Gastrocnemius medialis (tissue), 4 donors: ENCODE results near the gene SSBP2. TPM values are rescaled to one million over a fixed set of nuclear protein-coding genes. Genes with fewer than 3 reads are reported as not detected.
"Not testable (repeated sequence)": the region's sequence is repeated elsewhere in the genome, so short reads cannot be mapped to it uniquely, and the experiment has no call there.

ENCODE experiments used
- ATAC-seq, 2 donors: fragments of 150-250 bp; one replicate each; pipeline ENCODE4 v1.9.1; 2016
- DNase-seq, 2 donors: peaks; one replicate each; pipeline ENCODE4 v3.0.0-alpha.2; 2019
- H3K27ac ChIP-seq, 4 donors: fragments of 200-600 bp; sonication (generic); 1 replicate in 1 of 4; 2 replicates in 3 of 4; pipeline ENCODE4 v1.5.1; 2016 to 2018; ENCODE audit warnings: mild to moderate bottlenecking in 2 of 4, moderate library complexity in 1 of 4
- H3K27me3 ChIP-seq, 3 donors: fragments of 200-600 bp; sonication (generic) in 2 of 3; 1 replicate in 1 of 3; 2 replicates in 2 of 3; pipeline versions ENCODE4 v1.5.1 to v1.6.0; 2016 to 2019; ENCODE audit warnings: mild to moderate bottlenecking in 1 of 3, moderate library complexity in 1 of 3
- H3K36me3 ChIP-seq, 2 donors: fragments of 200-600 bp; sonication (generic) in 1 of 2; one replicate each; pipeline ENCODE4 v1.5.1; 2017 to 2018
- H3K4me1 ChIP-seq, 2 donors: fragments of 200-600 bp; sonication (generic) in 1 of 2; one replicate each; pipeline ENCODE4 v1.5.1; 2016 to 2017; ENCODE audit warnings: mild to moderate bottlenecking in 2 of 2
- H3K4me3 ChIP-seq, 4 donors: fragments of 200-600 bp; sonication (generic) in 3 of 4; 1 replicate in 1 of 4; 2 replicates in 3 of 4; pipeline ENCODE4 v1.5.1; 2016 to 2019; ENCODE audit warnings: mild to moderate bottlenecking in 2 of 4
- H3K9me3 ChIP-seq, 3 donors: fragments of 200-600 bp; sonication (generic) in 2 of 3; 1 replicate in 1 of 3; 2 replicates in 2 of 3; pipeline ENCODE4 v1.5.1; 2016 to 2019
- POLR2A ChIP-seq, 2 donors: fragments of 450-650 bp; IDR thresholded peaks; one replicate each; pipeline ENCODE4 v1.6.1; 2017; ENCODE audit warnings: antibody characterized with exemption in 2 of 2, mild to moderate bottlenecking in 2 of 2, moderate library complexity in 2 of 2
- in situ Hi-C, 4 donors: fragments of 200-750 bp; cut with MboI; loops; one replicate each; pipeline versions ENCODE4 v1.15.0 to v1.8.0; 2017; ENCODE audit warnings: low sequenced_read_pairs in 4 of 4
- intact Hi-C: fragments of 100-400 bp; cut with DNase I; formaldehyde crosslinking; loops from one replicate; pipeline ENCODE4 v1.15.1; 2023; ENCODE audit warnings: low total_unique reads
- total RNA-seq, 4 donors: library from RNA; depleted of rRNA; stranded (reverse); fragments of >200 nt; gene quantifications; one replicate each; pipeline versions ENCODE4 v1.1.0 to v1.2.3, GENCODE V29; 2016
- TF ChIP-seq, protein P1 (sequence below), 5 experiments: fragments of 450-650 bp in 3 of 5; fragments of 200-600 bp in 2 of 5; sonication (generic) in 2 of 5; IDR thresholded peaks in 4 of 5; conservative IDR thresholded peaks in 1 of 5; 1 replicate in 4 of 5; 2 replicates in 1 of 5; pipeline ENCODE4 v1.5.1; 2016 to 2019; ENCODE audit warnings: antibody characterized with exemption in 5 of 5, mild to moderate bottlenecking in 3 of 5, moderate library complexity in 3 of 5

Gene SSBP2
- total RNA-seq, 4 donors from 2014 or later, result 30.4 to 66.5 (median 40.5) TPM

DNA sequence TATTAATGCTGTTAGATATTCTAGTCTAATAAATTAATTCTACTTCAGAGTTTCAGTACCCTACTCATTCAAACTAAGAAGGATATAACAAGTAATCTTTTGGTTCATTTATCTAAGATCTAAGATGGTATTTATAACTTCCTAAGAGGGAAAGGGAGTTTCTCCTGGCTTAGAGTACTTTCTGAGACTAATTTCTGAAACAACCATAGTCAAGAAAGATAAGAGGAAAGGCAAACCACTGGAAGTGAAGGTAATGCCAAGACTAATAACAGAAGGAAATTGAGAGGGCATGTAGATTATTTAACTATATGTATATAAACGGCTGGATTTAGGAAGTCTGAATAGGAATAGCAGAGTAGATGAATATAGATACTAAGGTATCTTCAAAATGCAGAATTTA is 244.5 kb downstream of the SSBP2 start:
- no peak overlapping the region for H3K4me3 ChIP-seq
- ATAC-seq, result no peak
- TF ChIP-seq POLR2A (IDR thresholded peaks at IDR 0.05), result no peak
- TF ChIP-seq, protein P1, sequence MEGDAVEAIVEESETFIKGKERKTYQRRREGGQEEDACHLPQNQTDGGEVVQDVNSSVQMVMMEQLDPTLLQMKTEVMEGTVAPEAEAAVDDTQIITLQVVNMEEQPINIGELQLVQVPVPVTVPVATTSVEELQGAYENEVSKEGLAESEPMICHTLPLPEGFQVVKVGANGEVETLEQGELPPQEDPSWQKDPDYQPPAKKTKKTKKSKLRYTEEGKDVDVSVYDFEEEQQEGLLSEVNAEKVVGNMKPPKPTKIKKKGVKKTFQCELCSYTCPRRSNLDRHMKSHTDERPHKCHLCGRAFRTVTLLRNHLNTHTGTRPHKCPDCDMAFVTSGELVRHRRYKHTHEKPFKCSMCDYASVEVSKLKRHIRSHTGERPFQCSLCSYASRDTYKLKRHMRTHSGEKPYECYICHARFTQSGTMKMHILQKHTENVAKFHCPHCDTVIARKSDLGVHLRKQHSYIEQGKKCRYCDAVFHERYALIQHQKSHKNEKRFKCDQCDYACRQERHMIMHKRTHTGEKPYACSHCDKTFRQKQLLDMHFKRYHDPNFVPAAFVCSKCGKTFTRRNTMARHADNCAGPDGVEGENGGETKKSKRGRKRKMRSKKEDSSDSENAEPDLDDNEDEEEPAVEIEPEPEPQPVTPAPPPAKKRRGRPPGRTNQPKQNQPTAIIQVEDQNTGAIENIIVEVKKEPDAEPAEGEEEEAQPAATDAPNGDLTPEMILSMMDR (IDR thresholded peaks at IDR 0.05 in 4 of 5, conservative IDR thresholded peaks at IDR 0.05 in 1 of 5), result no peak

DNA sequence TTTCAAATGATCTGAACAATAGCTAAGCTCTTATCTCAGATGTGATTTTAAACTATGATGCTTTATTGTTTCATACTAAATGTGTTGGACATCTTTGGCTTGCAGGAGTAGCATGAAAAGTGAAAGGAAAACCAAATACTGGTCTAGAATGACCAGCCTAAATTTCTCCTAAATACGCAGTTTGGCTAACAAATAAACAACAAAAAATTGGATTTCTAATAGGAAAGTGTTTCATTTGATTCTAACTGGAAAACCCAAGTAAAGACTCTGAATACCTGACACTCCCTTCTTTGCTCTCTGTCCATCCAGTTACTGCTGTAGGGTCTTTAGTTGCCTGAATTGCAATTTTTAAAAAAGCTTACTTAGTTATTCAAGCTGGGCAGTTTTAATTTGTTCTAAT is 245.2 kb downstream of the SSBP2 start:
- no peak for DNase-seq
- Histone ChIP-seq H3K27me3 (no peaks in the 10 kb centered on the region), H3K36me3 (no peaks in the 10 kb centered on the region), H3K4me1 (peaks cover 4 to 11% of the 10 kb centered on the region in 2 donors), H3K27ac (peak overlapping the region in 3 of 4 donors; percentile 7 to 50 (median 28)), H3K4me3 (no peak overlapping the region), H3K9me3 (no peaks in the 10 kb centered on the region)
- in situ Hi-C loops (loop anchor here (5.0 to 25.0 kb wide), 10 partner anchors 232 to 719 kb away; partner anchors contain the start of gene ATG10 (in 1 of the 4)), intact Hi-C loops (loop anchor here (2.0 to 10.0 kb wide), 7 partner anchors 78 to 722 kb away; partner anchors contain the start of gene ZCCHC9)
- no peak for TF ChIP-seq POLR2A (IDR thresholded peaks at IDR 0.05)
- TF ChIP-seq, protein P1 (IDR thresholded peaks at IDR 0.05 in 4 of 5, conservative IDR thresholded peaks at IDR 0.05 in 1 of 5), result no peak
- ATAC-seq, result no peak

More for the DNA sequence above, 244.5 kb downstream of the SSBP2 start:
- Histone ChIP-seq H3K36me3 (no peaks in the 10 kb centered on the region), H3K9me3 (no peaks in the 10 kb centered on the region), H3K27ac (peak overlapping the region; percentile 7 to 50 (median 30)), H3K27me3 (no peaks in the 10 kb centered on the region), H3K4me1 (peaks cover 4 to 11% of the 10 kb centered on the region in 2 donors)
- in situ Hi-C loops, result loop anchor here (5.0 to 25.0 kb wide), 10 partner anchors 231 to 718 kb away; partner anchors contain the start of gene ATG10 (in 1 of the 4)
- intact Hi-C loops, result loop anchor here (2.0 to 10.0 kb wide), 7 partner anchors 79 to 721 kb away; partner anchors contain the start of gene ZCCHC9
- DNase-seq, result no peak

DNA sequence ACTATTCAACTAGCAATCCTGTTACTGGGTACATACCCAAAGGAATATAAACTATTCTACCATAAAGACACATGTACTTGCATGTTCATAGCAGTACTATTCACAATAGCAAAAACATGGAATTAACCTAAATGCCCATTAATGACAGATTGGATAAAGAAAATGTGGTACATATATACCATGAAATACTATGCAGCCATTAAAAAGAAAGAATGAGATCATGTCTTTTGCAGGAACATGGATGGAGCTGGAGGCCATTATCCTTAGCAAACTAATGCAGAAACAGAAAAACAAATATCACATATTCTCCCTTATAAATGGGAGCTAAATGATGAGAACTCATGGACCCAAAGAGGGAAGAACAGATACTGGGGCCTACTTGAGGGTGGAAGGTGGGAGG is 247.3 kb downstream of the SSBP2 start:
- not testable (repeated sequence) for H3K27ac ChIP-seq, ATAC-seq, H3K36me3 ChIP-seq, H3K27me3 ChIP-seq, H3K9me3 ChIP-seq, DNase-seq, H3K4me3 ChIP-seq
- in situ Hi-C loops, result loop anchor here (10.0 to 25.0 kb wide), 8 partner anchors 234 to 721 kb away; no protein-coding TSS in a partner anchor
- peaks cover 4 to 11% of the 10 kb centered on the region in 2 donors for H3K4me1 ChIP-seq
- intact Hi-C loops, result loop anchor here (10.0 kb wide), 2 partner anchors 381 to 601 kb away; no protein-coding TSS in a partner anchor

DNA sequence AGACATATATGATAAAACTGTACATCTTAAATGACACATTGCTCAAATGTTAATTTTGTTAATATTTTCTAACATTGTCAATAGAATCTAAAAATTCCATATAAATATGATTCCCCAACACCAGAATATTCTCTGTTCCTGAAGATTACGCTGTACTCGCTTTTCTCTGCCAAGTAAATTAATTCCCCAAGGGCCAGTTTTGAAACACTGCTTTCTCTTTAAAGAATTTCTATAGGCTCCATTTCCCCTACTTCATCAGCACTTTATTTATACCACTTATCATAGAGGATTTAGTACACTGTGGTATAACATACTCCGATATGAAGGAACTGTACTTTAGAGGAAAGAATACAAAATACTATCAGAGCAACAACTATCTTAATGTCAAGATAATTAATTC is 255.6 kb downstream of the SSBP2 start:
- Histone ChIP-seq H3K27ac (no peak overlapping the region), H3K27me3 (no peaks in the 10 kb centered on the region), H3K36me3 (no peaks in the 10 kb centered on the region), H3K4me1 (no peaks in the 10 kb centered on the region), H3K4me3 (no peak overlapping the region), H3K9me3 (no peaks in the 10 kb centered on the region)
- TF ChIP-seq POLR2A (IDR thresholded peaks at IDR 0.05), result no peak
- TF ChIP-seq, protein P1 (IDR thresholded peaks at IDR 0.05 in 4 of 5, conservative IDR thresholded peaks at IDR 0.05 in 1 of 5), result no peak
- intact Hi-C loops (no loop called here), in situ Hi-C loops (no loop called here)
- DNase-seq (no peak), ATAC-seq (no peak)

DNA sequence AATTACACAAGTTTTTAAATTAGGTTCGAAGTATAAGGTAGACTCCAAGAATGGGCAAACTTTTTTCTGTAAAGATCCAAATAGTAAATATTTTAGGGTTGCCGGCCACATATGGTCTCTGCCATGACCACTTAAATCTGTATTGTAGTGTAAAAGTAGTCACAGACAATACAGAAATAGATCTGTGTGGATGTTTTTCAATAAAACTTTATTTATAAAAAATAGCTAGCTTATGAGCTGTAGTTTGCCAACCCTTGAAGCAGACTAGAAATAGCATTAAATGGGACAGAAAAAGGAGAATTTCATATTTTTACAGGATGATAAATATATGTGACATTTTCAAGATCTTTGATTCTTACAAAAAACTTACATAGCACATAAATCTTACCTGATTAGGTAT is 262.0 kb downstream of the SSBP2 start:
- peaks cover 0 to 6% of the 10 kb centered on the region in 2 donors for H3K36me3 ChIP-seq
- intact Hi-C loops, result no loop called here
- in situ Hi-C loops, result no loop called here

More for the DNA sequence above, 262.0 kb downstream of the SSBP2 start:
- no peak for ATAC-seq
- Histone ChIP-seq H3K4me1 (no peaks in the 10 kb centered on the region), H3K9me3 (no peaks in the 10 kb centered on the region), H3K27me3 (no peaks in the 10 kb centered on the region), H3K27ac (no peak overlapping the region), H3K4me3 (no peak overlapping the region)
- DNase-seq, result no peak
- TF ChIP-seq, protein P1 (IDR thresholded peaks at IDR 0.05 in 4 of 5, conservative IDR thresholded peaks at IDR 0.05 in 1 of 5), result no peak
- no peak for TF ChIP-seq POLR2A (IDR thresholded peaks at IDR 0.05)
